ENCODE measurements around the gene HLA-DQA1.
"Not testable (repeated sequence)": the region's sequence is repeated elsewhere in the genome, so short reads cannot be mapped to it uniquely, and the experiment has no call there.

The HLA-DQA1 gene

GRCh38 chr6:32669893-32670292, 32.7 kb downstream of the HLA-DQA1 start:
- Histone ChIP-seq H3K27me3 (ENCODE audit: low read length) (no peaks in the 10 kb centered on the region), H3K27ac (ENCODE audit: low read depth, low read length) (no peak overlapping the region), H3K4me3 (ENCODE audit: insufficient read depth, low read length, poor library complexity, severe bottlenecking) (no peak overlapping the region), H3K36me3 (ENCODE audit: low read length) (no peaks in the 10 kb centered on the region), H3K79me2 (ENCODE audit: insufficient read depth, low read length) (peaks cover 6% of the 10 kb centered on the region), H3K9me3 (ENCODE audit: insufficient read depth, low read length) (no peaks in the 10 kb centered on the region), H3K4me2 (ENCODE audit: low read depth, low read length, poor library complexity, severe bottlenecking) (no peak overlapping the region), H4K20me1 (ENCODE audit: low read depth, low read length) (no peaks in the 10 kb centered on the region), H3F3A (ENCODE audit: insufficient read depth) (peaks cover 15% of the 10 kb centered on the region), H2AFZ (ENCODE audit: low read depth, low read length, severe bottlenecking) (no peak overlapping the region), H3K9me2 (replicated peaks; ENCODE audit: insufficient read depth, low read length) (no peaks in the 10 kb centered on the region), H3K9ac (ENCODE audit: low read length) (no peak overlapping the region)
- TF ChIP-seq, protein P1, sequence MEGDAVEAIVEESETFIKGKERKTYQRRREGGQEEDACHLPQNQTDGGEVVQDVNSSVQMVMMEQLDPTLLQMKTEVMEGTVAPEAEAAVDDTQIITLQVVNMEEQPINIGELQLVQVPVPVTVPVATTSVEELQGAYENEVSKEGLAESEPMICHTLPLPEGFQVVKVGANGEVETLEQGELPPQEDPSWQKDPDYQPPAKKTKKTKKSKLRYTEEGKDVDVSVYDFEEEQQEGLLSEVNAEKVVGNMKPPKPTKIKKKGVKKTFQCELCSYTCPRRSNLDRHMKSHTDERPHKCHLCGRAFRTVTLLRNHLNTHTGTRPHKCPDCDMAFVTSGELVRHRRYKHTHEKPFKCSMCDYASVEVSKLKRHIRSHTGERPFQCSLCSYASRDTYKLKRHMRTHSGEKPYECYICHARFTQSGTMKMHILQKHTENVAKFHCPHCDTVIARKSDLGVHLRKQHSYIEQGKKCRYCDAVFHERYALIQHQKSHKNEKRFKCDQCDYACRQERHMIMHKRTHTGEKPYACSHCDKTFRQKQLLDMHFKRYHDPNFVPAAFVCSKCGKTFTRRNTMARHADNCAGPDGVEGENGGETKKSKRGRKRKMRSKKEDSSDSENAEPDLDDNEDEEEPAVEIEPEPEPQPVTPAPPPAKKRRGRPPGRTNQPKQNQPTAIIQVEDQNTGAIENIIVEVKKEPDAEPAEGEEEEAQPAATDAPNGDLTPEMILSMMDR (IDR thresholded peaks at IDR 0.05; ENCODE audit: insufficient read depth, low read length, poor library complexity, severe bottlenecking), result no peak
- no peak for TF ChIP-seq EZH2phosphoT487 (conservative IDR thresholded peaks at IDR 0.05; ENCODE audit: low read length)

GRCh38 chr6:32671908-32672307, 34.7 kb downstream of the HLA-DQA1 start:
- peaks cover 12% of the 10 kb centered on the region for H3F3A ChIP-seq (ENCODE audit: insufficient read depth)
- not testable (repeated sequence) for H3K36me3 ChIP-seq (ENCODE audit: low read length); H3K4me3 ChIP-seq (ENCODE audit: insufficient read depth, low read length, poor library complexity, severe bottlenecking); H3K27ac ChIP-seq (ENCODE audit: low read depth, low read length); H3K9me2 ChIP-seq (replicated peaks; ENCODE audit: insufficient read depth, low read length); H3K27me3 ChIP-seq (ENCODE audit: low read length); H4K20me1 ChIP-seq (ENCODE audit: low read depth, low read length); H3K9me3 ChIP-seq (ENCODE audit: insufficient read depth, low read length); H2AFZ ChIP-seq (ENCODE audit: low read depth, low read length, severe bottlenecking); H3K9ac ChIP-seq (ENCODE audit: low read length); H3K79me2 ChIP-seq (ENCODE audit: insufficient read depth, low read length); H3K4me2 ChIP-seq (ENCODE audit: low read depth, low read length, poor library complexity, severe bottlenecking)

DNA sequence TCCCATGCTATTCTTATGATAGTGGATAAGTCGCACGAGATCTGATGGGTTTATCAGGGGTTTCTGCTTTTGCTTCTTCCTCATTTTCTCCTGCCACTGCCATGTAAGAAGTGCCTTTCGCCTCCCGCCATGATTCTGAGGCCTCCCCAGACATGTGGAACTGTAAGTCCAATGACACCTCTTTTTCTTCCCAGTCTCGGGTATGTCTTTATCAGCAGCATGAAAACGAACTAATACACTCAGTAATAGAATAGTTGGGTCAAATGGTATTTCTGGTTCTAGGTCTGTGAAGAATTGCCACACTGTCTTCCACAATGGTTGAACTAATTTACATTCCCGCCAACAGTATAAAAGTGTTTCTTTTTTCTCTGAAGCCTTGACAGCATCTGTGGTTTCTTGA, 36.9 kb downstream of the HLA-DQA1 start:
- H3K27ac ChIP-seq (ENCODE audit: low read depth, low read length); H3K4me2 ChIP-seq (ENCODE audit: low read depth, low read length, poor library complexity, severe bottlenecking); H3K9me3 ChIP-seq (ENCODE audit: insufficient read depth, low read length); H2AFZ ChIP-seq (ENCODE audit: low read depth, low read length, severe bottlenecking); H3K36me3 ChIP-seq (ENCODE audit: low read length); H3K27me3 ChIP-seq (ENCODE audit: low read length); H4K20me1 ChIP-seq (ENCODE audit: low read depth, low read length); H3K9ac ChIP-seq (ENCODE audit: low read length); H3K9me2 ChIP-seq (replicated peaks; ENCODE audit: insufficient read depth, low read length); H3F3A ChIP-seq (ENCODE audit: insufficient read depth); H3K79me2 ChIP-seq (ENCODE audit: insufficient read depth, low read length); H3K4me3 ChIP-seq (ENCODE audit: insufficient read depth, low read length, poor library complexity, severe bottlenecking): not testable (repeated sequence)

- no peak for TF ChIP-seq EZH2phosphoT487 (conservative IDR thresholded peaks at IDR 0.05; ENCODE audit: low read length)
- TF ChIP-seq, protein P1 (IDR thresholded peaks at IDR 0.05; ENCODE audit: insufficient read depth, low read length, poor library complexity, severe bottlenecking), result no peak
- Histone ChIP-seq H3K4me2 (ENCODE audit: low read depth, low read length, poor library complexity, severe bottlenecking) (no peak overlapping the region), H3K9me2 (replicated peaks; ENCODE audit: insufficient read depth, low read length) (no peaks in the 10 kb centered on the region), H3K4me3 (ENCODE audit: insufficient read depth, low read length, poor library complexity, severe bottlenecking) (no peak overlapping the region), H3K9me3 (ENCODE audit: insufficient read depth, low read length) (peaks cover 7% of the 10 kb centered on the region; the same call in 1 of the 2 replicates), H3K79me2 (ENCODE audit: insufficient read depth, low read length) (no peaks in the 10 kb centered on the region), H3K36me3 (ENCODE audit: low read length) (no peaks in the 10 kb centered on the region), H3K9ac (ENCODE audit: low read length) (no peak overlapping the region), H4K20me1 (ENCODE audit: low read depth, low read length) (no peaks in the 10 kb centered on the region), H3K27me3 (ENCODE audit: low read length) (no peaks in the 10 kb centered on the region), H3F3A (ENCODE audit: insufficient read depth) (no peaks in the 10 kb centered on the region), H3K27ac (ENCODE audit: low read depth, low read length) (no peak overlapping the region), H2AFZ (ENCODE audit: low read depth, low read length, severe bottlenecking) (no peak overlapping the region)
Measured at GRCh38 chr6:32679492-32679891, 42.3 kb downstream of the HLA-DQA1 start.
